Cortex of kidney (tissue), 1 donor: ENCODE results near the gene ITSN2.

Experiments
- DNase-seq: peaks from one replicate; lab custom pipeline; 2025; lab: John Stamatoyannopoulos, UW

The ITSN2 gene

GRCh38 chr2:24334245-24334633 lies 26.1 kb downstream of the ITSN2 start:
- DNase-seq: no peak

GRCh38 chr2:24332791-24333540 lies 27.4 kb downstream of the ITSN2 start:
- DNase-seq: no peak

- DNase-seq: no peak
These were observed 30.2 kb downstream of the ITSN2 start for GRCh38 chr2:24330161-24330560.

GRCh38 chr2:24329700-24330099 lies 30.6 kb downstream of the ITSN2 start:
- no peak for DNase-seq

- no peak for DNase-seq
These were observed 32.3 kb downstream of the ITSN2 start for GRCh38 chr2:24328010-24328409.

- DNase-seq: no peak
These were observed 42.8 kb downstream of the ITSN2 start for GRCh38 chr2:24317491-24317920.

GRCh38 chr2:24315669-24316068 lies 44.7 kb downstream of the ITSN2 start:
- DNase-seq: no peak

GRCh38 chr2:24313744-24314632 lies 46.3 kb downstream of the ITSN2 start:
- no peak for DNase-seq

GRCh38 chr2:24307961-24308360 lies 52.4 kb downstream of the ITSN2 start:
- DNase-seq: no peak

GRCh38 chr2:24304631-24305030 lies 55.7 kb downstream of the ITSN2 start:
- DNase-seq: no peak

- no peak for DNase-seq
These were observed 56.2 kb downstream of the ITSN2 start for GRCh38 chr2:24304098-24304497.

GRCh38 chr2:24301599-24301998 lies 58.7 kb downstream of the ITSN2 start:
- DNase-seq: no peak

GRCh38 chr2:24297663-24298062 lies 62.7 kb downstream of the ITSN2 start:
- DNase-seq: no peak

GRCh38 chr2:24287171-24287570 lies 73.2 kb downstream of the ITSN2 start:
- DNase-seq: no peak

GRCh38 chr2:24285484-24286152 lies 74.7 kb downstream of the ITSN2 start:
- no peak for DNase-seq

GRCh38 chr2:24280645-24281044 lies 79.7 kb downstream of the ITSN2 start:
- DNase-seq: no peak

- no peak for DNase-seq
These were observed 80.2 kb downstream of the ITSN2 start for GRCh38 chr2:24280161-24280560.

- no peak for DNase-seq
These were observed 83.9 kb downstream of the ITSN2 start for GRCh38 chr2:24276349-24276899.

- no peak for DNase-seq
These were observed 85.5 kb downstream of the ITSN2 start for GRCh38 chr2:24274809-24275208.

GRCh38 chr2:24273598-24273997 lies 86.7 kb downstream of the ITSN2 start:
- no peak for DNase-seq

- DNase-seq: no peak
These were observed 87.4 kb downstream of the ITSN2 start for GRCh38 chr2:24272907-24273306.

GRCh38 chr2:24272161-24272802 lies 88.1 kb downstream of the ITSN2 start:
- DNase-seq: no peak
